NOMO-1 (cell line): ENCODE results near the gene CORO7.

ENCODE experiments used
- DNase-seq, 2 experiments: peaks; one replicate each; lab custom pipeline; 2025; ENCODE audit not compliant: unreplicated experiment in 2 of 2; lab: John Stamatoyannopoulos, UW

CORO7 gene

GRCh38 chr16:4385789-4386450 is 30.5 kb downstream of the CORO7 start:
- no peak for DNase-seq

DNA sequence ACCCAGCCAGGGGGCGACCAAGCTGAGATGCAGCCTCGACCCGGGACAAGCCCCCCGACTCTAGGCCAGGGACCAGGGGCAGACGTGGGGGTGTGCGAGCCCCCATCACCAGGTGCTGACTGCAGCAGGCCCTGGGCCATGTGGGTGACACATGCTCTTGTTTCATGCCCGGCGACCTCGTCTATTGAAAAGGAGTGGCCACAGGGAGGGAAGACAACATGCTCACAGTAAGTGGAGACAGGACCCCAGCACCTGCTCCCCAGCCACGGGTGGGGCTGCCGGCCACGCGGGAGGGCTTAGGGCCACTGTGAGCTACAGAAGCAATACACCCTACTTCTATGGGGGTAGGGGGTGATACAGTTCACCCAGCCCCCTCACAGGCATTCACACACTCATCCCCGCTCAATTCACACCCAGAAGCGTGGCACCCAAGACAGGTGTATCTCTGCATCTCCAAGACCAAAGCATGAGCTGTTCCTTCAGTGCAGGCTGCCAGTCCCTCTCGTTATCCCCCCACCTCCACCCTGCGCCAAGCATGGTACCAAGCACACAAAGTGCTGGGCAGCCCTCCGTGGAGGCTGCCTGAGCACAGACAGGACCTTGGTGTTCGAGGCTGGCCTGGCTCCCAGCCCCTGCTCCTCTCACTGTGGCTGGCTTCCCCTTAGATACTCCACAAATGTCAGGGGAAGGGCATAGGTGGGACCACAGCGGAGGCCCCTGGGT is 31.2 kb downstream of the CORO7 start:
- no peak for DNase-seq

DNA sequence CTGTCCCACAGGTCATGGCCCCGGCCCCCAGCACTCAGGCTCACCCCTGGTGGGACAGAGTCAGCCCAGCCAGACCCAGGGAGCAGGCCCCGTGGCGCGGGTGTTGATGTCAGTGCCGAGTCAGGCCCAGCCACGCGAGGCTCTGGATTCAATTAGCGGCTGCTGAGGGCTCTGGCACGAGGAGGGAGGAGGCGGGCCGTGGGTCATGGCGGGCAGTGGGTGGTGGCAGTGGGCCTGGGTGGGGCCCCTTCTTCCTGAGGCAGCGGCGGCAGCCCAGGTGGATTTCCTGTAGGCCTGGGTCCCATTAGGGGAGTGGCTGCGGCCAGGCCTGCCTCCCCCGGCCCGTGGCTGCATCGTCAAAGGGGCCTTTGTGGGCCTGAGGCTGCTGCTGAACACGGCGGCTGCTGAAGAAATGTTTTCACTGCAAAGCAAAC is 31.9 kb downstream of the CORO7 start:
- DNase-seq: no peak

- no peak for DNase-seq
Observed at GRCh38 chr16:4383591-4384444, 32.6 kb downstream of the CORO7 start.

DNA sequence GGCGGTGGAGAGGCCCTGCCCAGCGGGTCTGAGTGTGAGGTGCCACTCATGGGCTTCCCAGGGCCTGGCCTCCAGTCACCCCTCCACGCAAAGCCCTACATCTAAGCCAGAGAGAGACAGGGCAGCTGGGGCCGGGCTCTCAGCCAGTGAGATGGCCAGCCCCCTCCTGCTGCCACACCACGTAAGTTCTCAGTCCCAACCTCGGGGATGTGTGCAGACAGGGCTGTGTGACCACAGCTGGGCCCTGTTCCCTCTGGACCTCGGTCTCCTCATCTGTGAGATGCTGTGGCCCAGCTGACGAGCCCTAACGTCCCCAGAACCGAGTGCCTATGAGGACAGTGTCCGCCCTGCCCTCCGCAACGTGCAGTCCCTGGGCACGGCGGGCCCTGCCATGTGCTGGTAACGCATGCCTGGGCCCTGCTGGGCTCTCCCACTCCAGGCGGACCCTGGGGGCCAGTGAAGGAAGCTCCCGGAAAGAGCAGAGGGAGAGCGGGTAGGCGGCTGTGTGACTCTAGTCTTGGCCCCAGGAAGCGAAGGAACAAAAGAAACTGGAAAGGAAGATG is 33.5 kb downstream of the CORO7 start:
- DNase-seq: no peak

DNA sequence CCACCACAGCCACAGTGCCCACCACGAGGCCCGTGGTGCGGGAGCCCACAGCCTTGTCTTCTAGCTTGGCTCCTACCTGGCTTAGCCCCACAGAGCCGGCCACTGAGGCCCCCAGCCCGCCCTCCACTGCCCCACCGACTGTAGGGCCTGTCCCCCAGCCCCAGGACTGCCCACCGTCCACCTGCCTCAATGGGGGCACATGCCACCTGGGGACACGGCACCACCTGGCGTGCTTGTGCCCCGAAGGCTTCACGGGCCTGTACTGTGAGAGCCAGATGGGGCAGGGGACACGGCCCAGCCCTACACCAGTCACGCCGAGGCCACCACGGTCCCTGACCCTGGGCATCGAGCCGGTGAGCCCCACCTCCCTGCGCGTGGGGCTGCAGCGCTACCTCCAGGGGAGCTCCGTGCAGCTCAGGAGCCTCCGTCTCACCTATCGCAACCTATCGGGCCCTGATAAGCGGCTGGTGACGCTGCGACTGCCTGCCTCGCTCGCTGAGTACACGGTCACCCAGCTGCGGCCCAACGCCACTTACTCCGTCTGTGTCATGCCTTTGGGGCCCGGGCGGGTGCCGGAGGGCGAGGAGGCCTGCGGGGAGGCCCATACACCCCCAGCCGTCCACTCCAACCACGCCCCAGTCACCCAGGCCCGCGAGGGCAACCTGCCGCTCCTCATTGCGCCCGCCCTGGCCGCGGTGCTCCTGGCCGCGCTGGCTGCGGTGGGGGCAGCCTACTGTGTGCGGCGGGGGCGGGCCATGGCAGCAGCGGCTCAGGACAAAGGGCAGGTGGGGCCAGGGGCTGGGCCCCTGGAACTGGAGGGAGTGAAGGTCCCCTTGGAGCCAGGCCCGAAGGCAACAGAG is 34.2 kb downstream of the CORO7 start:
- DNase-seq: no peak

DNA sequence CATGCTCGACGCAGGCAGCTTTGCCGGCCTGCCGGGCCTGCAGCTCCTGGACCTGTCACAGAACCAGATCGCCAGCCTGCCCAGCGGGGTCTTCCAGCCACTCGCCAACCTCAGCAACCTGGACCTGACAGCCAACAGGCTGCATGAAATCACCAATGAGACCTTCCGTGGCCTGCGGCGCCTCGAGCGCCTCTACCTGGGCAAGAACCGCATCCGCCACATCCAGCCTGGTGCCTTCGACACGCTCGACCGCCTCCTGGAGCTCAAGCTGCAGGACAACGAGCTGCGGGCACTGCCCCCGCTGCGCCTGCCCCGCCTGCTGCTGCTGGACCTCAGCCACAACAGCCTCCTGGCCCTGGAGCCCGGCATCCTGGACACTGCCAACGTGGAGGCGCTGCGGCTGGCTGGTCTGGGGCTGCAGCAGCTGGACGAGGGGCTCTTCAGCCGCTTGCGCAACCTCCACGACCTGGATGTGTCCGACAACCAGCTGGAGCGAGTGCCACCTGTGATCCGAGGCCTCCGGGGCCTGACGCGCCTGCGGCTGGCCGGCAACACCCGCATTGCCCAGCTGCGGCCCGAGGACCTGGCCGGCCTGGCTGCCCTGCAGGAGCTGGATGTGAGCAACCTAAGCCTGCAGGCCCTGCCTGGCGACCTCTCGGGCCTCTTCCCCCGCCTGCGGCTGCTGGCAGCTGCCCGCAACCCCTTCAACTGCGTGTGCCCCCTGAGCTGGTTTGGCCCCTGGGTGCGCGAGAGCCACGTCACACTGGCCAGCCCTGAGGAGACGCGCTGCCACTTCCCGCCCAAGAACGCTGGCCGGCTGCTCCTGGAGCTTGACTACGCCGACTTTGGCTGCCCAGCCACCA is 35.1 kb downstream of the CORO7 start:
- DNase-seq: no peak

GRCh38 chr16:4380119-4381063 is 36.0 kb downstream of the CORO7 start:
- DNase-seq: no peak

DNA sequence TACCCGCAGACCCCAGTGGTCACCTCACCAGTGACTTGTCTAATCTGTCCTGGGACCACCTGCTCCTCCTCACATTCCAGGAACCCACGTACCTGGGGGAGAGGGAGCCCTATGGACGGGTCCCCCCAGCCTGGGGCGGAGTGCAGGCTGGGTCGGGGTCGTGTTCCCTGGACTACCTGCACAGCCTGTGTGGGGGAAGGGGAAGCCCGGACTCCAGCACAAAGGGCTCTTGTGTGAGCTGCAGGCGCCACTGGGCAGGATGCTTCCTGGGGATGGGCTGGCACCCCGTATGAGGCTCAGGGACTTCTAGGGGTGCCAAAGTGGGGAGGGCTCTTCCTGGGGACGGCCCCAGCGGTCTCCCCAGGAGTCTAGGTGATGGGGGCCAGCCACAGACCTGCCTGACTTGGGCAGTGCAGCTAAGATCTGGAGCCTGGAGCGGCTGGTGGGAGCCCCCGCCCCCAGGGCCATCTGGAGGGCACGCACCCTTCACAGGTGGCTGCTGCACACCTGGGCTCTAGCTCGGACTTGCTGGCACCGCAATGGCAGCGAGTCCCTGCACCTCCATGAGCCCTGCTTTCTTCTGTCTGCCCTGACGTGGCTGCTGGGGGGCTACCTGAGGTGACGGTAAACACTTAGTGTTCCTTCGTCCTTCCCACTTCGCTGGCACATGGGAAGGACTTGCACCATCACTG is 37.3 kb downstream of the CORO7 start:
- DNase-seq: no peak

GRCh38 chr16:4378161-4378666 is 38.2 kb downstream of the CORO7 start:
- DNase-seq: no peak

DNA sequence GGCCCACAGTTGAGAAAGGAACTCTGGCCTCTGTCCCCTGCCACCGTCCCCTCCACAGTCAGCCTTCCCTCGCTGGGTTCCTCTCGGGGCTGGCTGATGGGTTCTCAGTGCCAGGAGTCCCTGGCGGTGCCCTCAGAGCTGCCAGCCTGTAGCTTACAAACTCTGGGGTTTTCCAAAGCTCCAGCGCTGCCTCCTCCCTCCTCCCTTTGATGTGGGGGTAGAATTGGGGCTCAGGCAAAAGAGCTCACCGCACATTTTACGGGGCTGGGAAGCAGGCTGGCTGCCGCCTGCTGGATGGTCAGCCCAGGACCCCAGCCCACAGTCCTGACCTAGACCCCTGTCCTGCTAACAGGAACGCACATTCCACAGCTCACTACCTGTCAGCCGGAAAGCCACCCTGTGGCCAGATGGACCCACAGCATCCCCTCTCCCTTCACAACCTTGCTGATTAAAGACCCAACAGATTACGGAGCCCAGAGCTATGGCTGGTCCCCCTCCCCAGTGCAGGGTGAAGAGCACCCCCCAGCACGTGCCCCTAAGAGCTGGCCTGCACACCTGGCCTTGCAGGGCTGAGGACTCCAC is 38.7 kb downstream of the CORO7 start:
- DNase-seq: no peak

DNA sequence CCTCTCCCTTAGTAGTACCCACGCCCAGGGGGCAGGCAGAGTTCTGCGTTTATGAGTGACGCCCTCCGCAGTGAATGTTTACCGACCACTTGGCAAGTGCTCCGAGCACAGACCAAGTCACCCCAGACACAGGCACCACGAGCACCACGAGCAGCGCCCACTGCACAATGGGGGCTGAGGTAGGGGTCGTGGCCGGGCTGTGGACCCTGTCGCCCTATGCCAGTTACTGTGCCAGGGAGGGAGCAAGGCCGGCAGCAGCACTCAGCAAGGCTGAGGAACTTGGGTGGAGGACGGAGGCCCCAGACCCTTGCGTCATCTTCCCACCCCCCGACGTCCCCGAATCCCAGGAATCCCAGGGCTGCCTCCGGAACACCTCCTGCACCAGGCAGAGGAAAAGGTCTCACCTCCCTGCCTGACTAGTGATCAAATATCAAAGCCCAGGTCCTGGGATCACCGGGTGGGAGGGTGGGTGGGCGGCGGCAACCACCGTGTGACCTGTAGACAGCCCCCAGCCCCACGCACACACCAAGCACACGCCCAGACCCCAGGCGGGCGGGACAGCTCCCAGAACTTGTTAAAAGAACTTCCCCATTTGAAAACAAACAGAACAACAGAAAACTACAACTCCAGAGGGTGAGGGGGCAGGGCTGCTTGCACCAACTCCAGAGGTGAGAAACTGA is 39.4 kb downstream of the CORO7 start:
- DNase-seq: no peak

GRCh38 chr16:4376126-4376892 is 40.1 kb downstream of the CORO7 start:
- no peak for DNase-seq

DNA sequence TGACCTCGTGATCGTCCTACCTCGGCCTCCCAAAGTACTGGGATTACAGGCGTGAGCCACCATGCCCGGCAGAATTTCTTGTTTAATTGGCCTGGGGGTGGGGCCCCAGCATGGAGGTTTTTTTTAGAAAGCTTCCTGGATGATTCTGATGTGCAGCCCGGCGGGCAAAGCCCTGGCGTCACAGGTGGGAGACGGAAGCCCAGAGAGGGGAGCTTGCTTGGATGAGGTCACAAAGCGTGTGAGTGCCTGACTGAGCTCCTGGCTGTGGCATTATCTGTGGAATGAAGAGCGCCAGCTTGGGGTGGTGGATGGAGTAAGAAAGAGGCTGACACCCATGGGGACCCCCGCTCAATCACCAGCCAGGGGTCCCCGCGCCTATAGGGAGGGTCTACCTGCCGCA is 40.7 kb downstream of the CORO7 start:
- no peak for DNase-seq

- DNase-seq: no peak
Observed at GRCh38 chr16:4373909-4374742, 42.3 kb downstream of the CORO7 start.
